Hepatocyte (in vitro differentiated cells): ENCODE measurements around the gene BEND6.

Source experiments
- EZH2 ChIP-seq: fragments of 200-600 bp; sonication (generic); IDR thresholded peaks from 2 replicates; pipeline ENCODE4 v1.6.1; 2016; ENCODE audit warnings: antibody characterized with exemption, mild to moderate bottlenecking, borderline replicate concordance
- EZH2phosphoT487 ChIP-seq: fragments of 200-600 bp; sonication (generic); IDR thresholded peaks from one replicate; pipeline ENCODE4 v1.6.1; 2018; ENCODE audit warnings: antibody characterized with exemption, mild to moderate bottlenecking, low read depth, moderate library complexity; ENCODE audit not compliant: unreplicated experiment, severe bottlenecking
- TF ChIP-seq, protein P1 (sequence below): fragments of 200-600 bp; sonication (generic); IDR thresholded peaks from 2 replicates; pipeline ENCODE4 v1.5.1; 2016; ENCODE audit warnings: antibody characterized with exemption, mild to moderate bottlenecking; ENCODE audit not compliant: poor library complexity

GRCh38 chr6:57063847-57064246, 108.9 kb downstream of the BEND6 start:
- TF ChIP-seq, protein P1, sequence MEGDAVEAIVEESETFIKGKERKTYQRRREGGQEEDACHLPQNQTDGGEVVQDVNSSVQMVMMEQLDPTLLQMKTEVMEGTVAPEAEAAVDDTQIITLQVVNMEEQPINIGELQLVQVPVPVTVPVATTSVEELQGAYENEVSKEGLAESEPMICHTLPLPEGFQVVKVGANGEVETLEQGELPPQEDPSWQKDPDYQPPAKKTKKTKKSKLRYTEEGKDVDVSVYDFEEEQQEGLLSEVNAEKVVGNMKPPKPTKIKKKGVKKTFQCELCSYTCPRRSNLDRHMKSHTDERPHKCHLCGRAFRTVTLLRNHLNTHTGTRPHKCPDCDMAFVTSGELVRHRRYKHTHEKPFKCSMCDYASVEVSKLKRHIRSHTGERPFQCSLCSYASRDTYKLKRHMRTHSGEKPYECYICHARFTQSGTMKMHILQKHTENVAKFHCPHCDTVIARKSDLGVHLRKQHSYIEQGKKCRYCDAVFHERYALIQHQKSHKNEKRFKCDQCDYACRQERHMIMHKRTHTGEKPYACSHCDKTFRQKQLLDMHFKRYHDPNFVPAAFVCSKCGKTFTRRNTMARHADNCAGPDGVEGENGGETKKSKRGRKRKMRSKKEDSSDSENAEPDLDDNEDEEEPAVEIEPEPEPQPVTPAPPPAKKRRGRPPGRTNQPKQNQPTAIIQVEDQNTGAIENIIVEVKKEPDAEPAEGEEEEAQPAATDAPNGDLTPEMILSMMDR = no peak
- TF ChIP-seq EZH2 = no peak
- no peak for TF ChIP-seq EZH2phosphoT487
